ENCODE results near the gene IFRD2.
"Not testable (repeated sequence)": the region's sequence is repeated elsewhere in the genome, so short reads cannot be mapped to it uniquely, and the experiment has no call there.

The IFRD2 gene

DNA sequence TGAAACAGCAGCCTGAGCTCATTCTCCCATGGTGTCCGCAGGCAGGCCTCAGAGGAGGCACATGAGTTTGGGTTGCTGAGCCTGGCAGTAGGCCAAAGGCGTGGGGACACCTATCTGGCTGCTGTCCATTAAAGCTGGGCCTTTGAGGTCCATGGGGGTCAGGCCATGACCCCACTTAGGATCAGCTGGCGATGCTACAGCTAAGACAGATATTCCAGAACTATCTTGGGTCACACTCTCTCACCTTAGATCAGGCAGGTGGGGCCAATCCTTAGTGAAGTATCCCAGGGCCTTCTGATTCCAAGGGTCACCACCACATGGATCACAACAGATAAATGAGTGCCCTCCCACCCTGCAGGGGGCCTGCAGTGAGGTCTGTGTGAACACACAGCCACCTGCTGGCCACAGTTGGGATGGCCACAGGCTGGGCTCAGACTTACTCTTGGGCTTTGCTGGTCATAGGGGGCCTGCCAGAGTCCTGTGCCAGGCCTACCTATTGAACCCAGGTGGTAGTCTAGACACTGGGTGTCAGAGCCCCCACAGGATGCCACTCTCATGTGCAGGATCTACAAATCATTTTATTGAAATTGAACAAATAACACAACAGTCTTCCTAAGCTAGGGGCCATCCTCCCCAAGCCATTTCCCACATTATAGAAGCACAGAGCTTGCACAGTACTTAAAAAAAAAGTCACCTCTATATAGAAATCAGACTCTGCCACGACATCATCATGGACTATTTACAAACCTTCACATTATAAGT lies 32.3 kb upstream of the IFRD2 start:
- DNase-seq (ENCODE audit: low spot score) = peak; percentile 89

DNA sequence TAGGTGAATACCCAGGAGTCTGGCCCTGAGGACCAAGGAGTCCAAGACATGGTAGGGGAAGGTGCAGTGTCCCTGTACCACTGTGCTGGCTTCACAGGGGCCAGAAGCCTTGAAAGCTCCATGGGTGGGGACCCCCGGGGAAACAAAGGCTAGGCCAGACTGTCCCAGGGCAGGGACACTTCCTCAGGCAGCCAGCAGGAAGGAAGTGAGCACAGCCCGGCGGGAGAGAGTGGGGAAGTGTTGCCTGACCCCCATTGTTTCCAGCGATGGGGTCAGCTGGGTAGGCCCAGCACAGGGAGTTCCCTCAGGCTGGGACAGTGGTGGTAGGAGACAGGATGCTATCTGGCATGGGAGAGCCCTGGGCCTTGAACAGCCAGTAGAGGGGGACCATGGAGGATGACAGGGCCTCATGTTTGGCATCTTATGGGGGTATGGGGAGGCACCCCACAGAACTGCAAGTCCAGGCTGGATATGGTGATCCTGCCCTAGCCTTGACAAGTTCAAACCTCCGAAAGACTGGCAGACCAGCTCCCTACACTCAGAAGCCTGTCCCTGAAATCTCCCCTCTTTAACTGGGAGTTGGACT lies 31.5 kb upstream of the IFRD2 start:
- no peak for DNase-seq (ENCODE audit: low spot score)

DNA sequence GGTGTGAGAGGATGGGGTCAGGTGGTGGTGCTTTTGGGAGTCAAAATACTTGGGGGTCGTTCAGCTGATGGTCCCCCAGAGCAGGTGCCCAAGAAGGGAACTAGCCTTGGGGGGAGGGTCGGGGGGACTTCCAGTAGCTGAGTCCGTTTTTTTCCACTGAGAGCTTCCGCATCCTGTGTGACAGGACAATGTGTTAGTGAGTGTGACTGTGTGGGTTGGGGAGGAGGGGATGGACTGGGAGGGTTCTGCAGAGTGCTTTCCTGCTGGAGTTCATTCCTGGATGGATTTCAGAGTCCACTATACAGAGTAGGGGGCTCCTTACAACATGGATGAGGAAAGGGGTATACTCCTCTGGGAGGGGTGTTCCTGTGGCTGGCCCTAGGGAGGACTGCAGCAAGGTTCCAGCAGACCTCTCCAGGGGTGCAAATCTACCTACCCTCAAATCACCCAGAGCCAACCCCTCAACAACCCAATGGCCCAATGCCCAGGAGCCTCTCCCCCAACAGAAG lies 30.9 kb upstream of the IFRD2 start:
- DNase-seq (ENCODE audit: low spot score) = no peak

DNA sequence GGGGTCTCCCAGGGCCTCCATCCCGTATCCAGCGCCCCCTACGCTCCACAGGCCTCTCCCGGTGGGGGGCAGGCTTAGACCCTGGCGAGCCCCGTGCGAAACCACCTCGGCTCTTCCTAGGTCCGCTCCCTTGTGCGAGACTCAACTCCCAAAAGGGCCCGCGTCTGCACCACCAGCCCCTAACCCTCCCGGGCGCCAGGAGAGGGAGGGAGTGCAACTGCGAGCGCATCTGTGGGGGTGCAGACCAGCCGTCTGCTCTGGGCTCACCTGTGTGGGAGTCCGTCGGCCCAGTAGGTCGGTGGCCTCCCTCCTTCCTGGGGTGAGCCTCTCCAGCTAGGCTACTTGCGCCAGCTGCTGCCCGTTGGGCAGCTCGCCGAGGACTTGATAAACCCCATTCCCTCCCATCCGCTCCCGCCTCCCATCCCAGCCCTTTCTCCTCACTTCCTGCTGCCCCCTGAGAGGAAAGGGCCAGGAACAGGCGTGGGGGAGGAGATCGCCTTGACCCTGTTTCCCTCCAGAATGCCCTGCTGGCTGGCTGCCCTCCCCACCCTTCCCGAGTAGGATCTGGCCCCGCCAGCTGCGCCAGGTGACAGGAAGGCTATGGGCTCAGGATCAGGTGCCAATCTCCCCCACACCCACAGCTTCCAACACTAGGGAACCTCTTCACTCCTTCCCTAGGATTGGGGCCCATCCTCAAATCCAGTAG lies 30.3 kb upstream of the IFRD2 start, which contains the start of gene HYAL2:
Gene HYAL2, minus strand, starts transcription at position 360 of the 706 bp plus-strand sequence. CDS start 2,256 bp downstream, outside the sequence.
- DNase-seq (ENCODE audit: low spot score) = no peak

DNA sequence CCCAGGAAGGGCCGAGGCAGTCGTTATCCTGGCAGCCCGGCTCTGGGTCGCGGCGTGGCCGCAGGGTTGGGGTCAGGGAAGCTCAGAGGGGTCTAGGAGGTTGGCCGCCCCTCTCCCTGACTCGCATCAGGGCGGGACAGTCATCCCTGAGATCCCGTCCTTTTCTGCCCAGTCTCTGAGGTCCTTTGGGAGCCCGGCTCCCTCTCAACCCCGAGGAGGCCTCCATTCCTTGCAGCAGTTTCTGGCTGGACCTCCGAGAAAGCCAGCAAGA lies 29.8 kb upstream of the IFRD2 start:
- DNase-seq (ENCODE audit: low spot score) = no peak

DNA sequence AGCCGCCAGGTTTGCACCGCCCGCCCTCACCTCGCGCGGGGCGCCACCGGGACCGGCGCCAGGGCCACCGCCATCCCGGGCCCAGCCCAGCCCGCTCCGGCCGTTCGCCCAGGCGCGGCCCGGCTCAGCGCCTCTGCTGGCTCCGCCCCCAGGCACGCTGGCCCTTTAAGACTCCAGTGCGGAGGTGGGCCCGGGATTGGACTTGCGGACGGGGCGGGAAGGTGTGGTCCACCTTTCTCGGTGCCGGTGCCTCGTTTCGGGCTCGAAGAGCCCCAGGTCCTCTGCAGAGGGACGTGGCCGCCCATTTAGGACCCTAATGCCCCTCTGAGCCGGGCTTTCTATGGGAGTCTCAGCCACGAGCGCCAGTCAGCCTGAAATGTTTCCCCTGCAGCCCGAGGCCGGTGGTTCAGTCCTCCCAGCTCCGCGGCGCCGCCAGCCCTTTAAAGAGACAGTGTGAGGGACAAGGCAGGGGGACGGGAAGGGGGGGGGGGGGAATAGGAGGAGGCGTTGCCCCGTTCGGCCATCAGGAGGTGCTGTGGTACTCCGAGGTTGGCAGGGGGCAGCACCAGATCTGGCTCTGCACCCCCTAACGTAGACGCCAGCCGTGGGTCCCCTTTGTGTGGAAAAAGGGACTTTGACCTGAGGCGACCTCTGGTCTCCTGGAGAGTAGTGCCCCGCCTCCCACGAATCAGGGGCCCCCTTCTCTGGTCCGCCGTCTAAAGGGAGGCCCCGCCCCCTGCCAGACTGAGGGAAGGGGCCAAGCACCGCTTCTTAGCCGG lies 29.3 kb upstream of the IFRD2 start:
- peak; percentile 91 for DNase-seq (ENCODE audit: low spot score)

DNA sequence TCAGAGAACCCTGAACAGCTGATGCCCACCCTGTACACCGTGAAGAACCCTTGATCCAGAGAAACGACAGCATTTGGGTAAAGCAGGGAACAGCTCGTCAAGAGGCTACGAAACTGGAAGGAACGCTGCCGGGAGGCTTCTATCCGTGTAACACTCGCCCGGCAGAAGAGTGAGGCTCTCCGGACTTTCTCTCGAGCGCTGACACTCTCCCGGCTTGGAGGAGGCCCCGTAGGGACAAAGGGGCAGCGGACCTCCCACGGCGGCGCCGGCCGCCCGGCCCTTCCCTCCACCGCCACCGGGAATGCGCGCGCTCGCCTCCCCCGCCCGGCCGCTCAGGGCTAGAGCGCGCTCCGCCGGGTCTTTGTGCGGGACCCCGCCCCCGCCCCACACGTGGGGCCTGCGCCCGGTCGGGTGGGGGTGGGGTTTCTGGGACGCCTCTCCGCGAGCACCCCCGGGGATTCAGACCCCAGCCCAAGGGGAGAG lies 28.7 kb upstream of the IFRD2 start:
- peak; percentile 54 for DNase-seq (ENCODE audit: low spot score)

DNA sequence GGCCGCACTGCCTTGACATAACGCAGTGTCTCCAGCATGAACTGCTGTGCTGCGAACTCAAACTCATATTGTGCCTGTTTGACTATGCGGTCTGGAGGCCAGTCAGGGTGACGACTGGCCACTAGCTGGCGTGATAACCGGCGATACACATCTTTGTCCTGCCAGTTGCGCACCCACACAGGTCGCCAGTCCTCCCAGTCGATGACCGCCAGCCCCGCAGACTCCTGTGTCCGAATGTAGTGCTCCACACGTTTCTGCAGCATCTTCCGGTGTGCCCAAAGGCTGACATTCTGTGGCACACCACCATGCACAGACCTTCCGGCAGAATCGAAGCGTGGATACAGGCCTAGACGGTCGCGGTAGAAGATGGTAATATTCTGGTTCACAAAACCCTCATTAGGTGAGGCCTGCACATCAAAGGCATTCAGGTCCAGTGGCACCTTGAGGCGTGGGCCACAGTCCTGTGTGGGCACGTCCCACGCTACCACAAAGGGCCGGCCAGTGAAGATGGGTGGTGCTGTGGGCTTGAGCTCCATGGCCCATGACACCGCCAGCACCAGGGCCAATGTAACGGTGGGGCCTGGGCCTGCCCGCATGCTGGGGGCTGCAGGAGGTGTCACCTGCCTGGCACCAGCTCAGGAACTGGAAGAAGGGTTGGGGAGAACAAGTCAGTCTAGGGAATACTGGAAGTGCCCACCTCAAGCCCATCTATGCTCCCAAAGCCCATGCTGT lies 27.8 kb upstream of the IFRD2 start:
- DNase-seq (ENCODE audit: low spot score) = no peak

DNA sequence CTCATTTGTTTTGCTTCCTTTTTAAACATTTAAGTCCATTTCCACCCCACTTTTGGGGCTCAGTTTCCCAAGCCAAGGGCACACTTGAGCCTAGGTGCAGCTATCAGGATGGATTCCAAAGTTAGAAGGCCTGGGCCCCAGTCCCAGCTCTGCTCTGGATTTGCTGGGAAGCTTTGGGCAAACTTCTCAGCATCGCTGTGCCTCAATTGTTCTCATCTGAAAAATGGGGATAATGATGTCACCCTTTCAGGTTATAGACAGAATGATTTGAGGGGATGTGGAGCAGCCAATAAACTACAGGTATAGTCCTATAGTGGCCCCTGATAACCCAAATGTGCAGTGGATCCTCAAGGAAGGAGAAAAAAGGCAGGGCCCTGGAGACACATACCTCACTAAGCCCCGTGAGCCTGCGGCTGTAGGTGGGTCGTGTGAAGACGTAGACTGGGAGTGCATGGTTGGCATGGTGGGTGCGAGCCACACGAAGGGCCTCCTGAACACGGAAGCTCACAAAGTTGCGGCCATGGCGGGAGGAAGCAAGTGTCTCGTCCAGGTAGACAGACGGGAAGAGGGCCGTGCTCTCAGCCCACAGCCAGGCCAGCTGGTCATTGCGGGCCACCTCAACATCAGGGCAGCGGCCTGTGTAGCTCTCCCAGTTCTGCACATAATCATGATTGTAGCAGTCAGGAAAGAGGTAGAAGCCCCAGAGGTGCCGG lies 27.1 kb upstream of the IFRD2 start:
- DNase-seq (ENCODE audit: low spot score) = no peak

DNA sequence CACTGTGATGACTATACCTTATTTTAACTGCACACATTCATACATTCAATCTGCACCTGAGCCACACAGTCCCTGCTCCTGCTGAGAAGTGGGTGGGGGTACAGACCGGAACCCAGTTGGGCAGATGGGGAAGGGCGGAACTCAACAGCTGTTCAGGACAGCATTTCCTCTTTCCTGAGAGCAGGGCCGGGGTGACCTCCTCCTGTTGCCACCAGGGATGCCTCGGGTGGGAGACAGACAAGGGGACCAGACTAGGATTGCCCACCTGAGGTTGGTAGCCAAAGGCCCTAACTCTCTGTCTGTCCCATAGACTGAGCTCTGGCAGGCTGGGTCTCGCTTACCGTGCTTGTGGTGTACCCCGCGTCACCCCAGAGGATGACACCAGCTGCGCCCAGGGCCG lies 26.4 kb upstream of the IFRD2 start:
- no peak for DNase-seq (ENCODE audit: low spot score)

DNA sequence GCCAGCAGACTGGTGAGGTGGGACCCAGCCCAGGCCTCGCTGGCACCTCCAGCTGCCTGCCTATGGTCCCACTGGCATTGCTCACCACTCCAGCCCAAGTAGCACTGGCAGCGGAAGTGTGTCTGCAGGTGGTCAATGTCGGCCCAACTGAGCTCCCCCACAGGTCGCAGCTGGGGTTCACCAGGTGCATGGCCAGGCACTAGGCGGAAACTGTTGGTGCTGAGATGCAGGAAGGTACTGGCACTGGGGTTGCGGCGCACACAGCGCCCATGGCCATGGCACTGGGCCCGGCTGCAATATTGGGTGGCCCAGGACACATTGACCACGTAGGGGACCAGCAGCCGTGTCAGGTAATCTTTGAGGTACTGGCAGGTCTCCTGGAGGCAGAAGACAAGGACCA lies 25.9 kb upstream of the IFRD2 start:
- no peak for DNase-seq (ENCODE audit: low spot score)

DNA sequence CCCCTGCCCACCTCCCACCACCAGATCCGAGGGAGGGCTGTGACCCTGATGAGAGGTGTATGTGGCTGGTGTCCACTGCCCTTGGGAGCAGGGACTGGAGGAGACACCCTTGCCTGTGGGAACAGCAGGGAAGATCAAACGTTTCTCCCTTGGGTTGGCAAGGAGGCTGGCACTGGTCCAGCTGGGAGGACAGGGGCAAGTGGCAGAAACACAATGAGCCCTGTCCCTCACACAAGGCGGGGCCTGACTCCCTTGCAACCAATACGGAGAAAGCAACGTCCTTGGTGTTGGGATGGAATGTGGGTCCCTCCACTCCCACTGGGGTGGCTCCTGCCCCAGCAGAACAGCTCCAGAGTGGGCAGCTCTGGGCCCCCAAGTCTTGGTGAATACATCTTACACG lies 25.1 kb upstream of the IFRD2 start:
- DNase-seq (ENCODE audit: low spot score) = no peak

DNA sequence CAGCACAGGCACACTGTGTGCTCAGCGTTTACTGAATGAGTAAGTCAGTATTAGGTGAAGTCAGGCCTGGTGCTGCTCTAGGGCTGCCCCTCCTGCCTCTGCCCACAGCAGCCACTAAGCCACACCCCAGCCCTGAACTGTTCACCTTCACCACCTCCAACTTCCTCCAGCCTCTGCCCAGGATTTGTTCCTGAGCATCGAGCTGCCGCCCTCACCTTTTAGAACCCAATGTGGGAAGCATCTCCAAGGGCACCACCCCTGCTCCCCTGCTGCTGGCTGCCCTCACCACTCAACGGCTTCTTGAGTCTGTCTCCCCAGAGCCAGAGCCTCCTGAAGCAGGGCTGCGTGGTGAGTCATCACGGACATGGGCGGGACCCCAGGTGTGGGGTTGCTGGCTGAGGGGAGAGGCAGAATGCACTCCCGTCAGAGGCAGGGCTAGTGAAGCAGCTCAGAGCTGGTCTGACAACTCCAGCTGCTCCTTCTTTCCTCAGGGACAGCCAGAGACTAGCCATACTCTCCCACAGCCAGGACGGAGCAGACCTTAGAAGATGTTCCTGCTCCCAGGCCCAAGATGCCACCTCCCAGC lies 24.5 kb upstream of the IFRD2 start:
- no peak for DNase-seq (ENCODE audit: low spot score)

DNA sequence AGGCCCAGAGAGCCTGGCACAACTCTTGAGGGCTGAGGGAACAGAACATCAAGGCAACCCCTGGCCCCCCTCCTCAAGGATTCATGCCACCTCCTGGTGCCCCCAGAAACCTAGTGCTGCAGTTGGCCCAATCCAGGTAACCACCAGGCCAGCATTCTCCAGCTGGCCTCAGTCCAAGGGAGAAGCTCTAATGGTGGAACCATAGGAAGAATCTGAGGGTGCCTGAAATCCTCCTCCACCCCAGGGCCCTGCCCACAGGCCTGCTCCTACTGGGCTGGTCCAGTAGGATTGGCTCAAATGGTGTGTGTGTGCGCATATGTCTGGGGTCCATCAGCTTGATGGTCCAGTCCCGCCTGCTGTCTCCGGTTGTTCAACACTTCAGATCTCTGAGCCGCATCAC lies 22.6 kb upstream of the IFRD2 start:
- DNase-seq (ENCODE audit: low spot score) = no peak

DNA sequence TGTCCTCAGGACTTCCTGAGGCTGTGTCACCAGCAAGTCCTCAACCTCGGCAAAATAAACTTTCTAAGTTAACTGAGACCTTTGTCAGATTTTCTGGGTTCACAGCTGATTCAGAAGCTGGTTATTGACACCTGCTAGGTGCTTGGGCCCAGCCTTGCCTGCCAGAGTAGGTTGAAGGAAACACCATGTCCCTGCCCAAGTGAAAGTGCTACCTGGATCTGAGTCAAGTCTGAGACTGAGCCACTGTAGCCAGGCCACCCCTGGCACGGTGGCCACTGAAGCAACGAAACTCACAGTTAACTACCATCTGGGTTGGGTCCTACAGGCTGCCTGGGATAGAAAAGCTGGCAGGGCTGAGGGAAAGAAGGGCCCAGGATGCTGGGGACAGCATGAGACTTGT lies 22.1 kb upstream of the IFRD2 start:
- DNase-seq (ENCODE audit: low spot score) = no peak

DNA sequence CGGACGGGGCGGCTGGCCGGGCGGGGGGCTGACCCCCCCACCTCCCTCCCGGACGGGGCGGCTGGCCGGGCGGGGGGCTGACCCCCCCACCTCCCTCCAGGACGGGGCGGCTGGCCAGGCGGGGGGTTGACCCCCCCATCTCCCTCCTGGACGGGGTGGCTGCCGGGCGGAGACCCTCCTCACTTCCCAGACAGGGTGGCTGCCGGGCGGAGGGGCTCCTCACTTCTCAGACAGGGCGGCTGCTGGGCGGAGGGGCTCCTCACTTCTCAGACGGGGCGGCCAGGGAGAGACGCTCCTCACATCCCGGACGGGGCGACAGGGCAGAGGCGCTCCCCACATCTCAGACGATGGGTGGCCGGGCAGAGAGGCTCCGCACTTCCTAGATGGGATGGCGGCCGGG lies 19.8 kb upstream of the IFRD2 start:
- not testable (repeated sequence) for DNase-seq (ENCODE audit: low spot score)

DNA sequence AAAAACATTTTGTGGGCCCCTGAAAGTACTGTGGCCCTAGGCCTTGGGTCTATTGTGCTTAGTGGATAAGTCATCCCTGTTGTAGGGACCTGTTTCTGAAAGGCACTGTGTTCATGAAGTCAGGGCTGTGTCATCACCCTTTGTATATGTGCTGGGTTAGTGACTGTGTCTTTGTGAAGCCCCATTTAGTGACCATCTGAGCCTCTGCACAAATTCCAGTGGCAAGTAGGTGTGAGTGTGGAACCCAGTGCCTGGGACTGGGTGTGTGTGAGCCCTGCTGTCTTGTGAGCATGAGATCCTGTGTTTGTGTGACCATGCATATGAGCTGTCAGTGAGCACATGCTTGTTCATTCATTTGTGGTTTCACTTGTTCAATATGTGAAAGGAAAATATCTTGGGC lies 12.4 kb upstream of the IFRD2 start:
- DNase-seq (ENCODE audit: low spot score) = no peak

DNA sequence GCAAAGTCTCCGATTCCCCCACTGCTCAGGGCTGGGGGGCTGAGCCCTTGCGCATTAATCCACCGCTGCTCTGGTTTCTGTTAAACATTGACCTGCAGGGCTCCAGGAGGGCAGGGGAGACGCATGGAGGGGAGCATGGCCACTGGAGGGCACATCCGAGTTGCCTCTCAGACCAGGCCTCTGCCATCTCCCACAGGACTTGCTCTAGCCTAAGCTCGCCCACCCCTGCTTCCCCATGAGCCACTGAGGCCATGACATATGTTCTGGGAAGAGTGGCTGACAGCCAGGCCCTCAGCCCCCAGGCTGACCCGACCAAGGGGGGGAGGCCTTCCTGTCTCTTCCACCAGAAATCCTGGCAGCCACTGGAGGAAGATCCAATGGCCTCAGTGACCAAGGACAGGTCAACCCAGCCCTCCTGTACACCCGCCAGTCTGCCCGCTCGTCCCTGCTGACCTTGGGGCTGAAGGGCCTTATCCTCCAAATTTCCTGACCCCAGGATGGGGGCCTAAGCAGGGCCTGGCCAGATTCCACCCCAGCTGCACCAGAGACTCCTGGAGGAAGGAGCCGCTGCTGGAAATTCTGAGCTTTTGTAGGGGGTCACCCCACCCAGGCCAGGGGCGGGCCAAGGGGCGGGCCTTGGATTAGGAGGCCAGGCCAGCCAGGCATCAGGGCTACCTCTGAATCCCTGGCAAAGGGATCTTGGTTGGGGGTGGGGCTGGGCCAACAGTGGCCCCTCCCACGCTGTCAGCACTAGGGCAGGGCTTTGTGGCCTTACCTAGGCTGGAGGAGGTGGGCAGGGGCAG lies 11.0 kb upstream of the IFRD2 start, which contains the start of gene HYAL1:
Gene HYAL1, minus strand, starts transcription at position 562 of the 803 bp plus-strand sequence. CDS start 618 bp downstream, outside the sequence.
- DNase-seq (ENCODE audit: low spot score) = no peak
